ENCODE measurements around the gene RNF2. TPM values are rescaled to one million over a fixed set of nuclear protein-coding genes. Genes with fewer than 3 reads are reported as not detected.
A peak's percentile ranks its signal among the peaks of the same experiment; 100 is the strongest.
"Not testable (repeated sequence)": the region's sequence is repeated elsewhere in the genome, so short reads cannot be mapped to it uniquely, and the experiment has no call there.

Gene RNF2
- 18.7 and 24.1 TPM in 2 replicates for total RNA-seq (2014; rRNA removed; shearing (Covaris generic))
- polyA plus RNA-seq (2015; cell fraction: cytosol; rRNA removed): 17.0 and 20.7 TPM in 2 replicates
- 10.7 and 11.5 TPM in 2 replicates for polyA plus RNA-seq (2015; cell fraction: nucleus; rRNA removed)

DNA sequence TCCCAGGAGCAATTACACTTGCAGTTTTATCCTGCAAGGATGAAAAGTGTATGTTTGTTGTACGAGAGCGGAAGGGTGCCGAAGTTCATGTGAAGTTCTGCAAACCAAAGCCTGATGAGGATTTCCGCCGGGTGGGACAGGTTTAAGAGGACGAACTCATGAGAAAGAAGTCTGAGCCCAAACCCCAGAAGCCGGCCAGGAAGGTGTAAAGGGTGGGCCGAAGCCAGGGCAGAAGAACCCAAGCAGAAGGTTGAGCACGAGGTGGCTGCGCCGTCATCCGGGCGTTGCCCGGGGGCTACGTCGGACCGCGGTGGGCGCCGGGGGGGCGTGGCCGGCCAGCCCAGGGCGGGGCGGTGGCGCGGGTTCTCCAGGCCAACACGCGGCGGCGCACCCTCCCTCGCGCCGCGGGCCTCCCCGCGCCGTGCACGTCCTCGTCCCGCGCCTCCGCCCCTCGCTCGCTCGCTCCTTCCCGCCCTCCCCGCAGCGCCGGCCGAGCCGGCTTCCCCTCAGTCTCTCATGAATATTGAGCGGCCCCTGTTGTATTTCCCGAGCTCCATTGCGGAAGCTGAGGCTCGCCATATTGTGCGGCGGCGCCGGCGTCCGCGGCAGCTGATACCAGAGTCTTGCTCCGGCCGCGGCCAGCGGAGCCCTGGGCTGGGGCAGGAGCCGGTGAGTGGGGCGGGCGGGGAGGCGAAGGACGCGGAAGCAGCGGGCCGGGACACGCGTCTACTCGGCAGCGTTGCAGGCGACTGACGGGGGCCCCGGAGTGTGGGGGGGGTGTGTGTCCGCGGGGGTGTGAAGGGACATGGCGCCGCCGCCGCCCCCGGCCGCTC, at the start of gene RNF2:
Gene RNF2, plus strand, starts transcription at position 578 of the 833 bp plus-strand sequence. CDS start 41,996 bp downstream, outside the sequence.
- peak; percentile 69 for DNase-seq (ENCODE audit: low read depth)

DNA sequence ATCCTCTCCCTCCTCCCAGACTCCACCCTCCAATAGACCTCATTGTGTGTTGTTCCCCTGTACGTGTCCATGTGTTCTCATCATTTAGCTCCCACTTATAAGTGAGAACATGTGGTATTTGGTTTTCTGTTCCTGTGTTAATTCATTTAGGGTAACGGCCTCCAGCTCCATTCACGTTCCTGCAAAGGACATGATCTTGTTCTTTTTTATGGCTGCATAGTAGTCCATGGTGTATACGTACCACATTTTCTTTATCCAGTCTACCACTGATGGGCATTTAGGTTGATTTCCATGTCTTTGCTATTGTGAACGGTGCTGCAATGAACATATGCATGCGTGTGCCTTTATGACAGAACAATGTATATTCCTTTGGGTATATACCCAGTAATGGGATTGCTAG, 45.4 kb upstream of the RNF2 start:
- not testable (repeated sequence) for DNase-seq (ENCODE audit: low read depth)

DNA sequence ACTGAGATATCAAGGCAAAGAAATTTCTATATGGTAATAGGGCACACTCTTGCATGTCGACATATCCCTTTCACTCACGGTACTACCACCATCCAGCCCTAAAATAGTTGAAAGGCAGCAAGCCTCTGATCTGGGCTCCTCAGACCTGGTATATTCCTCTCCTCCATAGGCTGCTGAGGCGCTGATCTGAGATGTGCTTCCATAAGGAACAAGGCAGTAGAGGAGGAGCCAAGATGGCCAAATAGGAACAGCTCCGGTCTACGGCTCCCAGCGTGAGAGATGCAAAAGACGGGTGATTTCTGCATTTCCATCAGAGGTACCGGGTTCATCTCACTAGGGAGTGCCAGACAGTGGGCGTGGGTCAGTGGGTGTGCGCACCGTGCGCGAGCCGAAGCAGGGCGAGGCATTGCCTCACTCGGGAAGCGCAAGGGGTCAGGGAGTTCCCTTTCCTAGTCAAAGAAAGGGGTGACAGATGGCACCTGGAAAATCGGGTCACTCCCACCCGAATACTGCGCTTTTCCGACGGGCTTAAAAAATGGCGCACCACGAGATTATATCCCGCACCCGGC, 44.0 kb upstream of the RNF2 start:
- not testable (repeated sequence) for DNase-seq (ENCODE audit: low read depth)

DNA sequence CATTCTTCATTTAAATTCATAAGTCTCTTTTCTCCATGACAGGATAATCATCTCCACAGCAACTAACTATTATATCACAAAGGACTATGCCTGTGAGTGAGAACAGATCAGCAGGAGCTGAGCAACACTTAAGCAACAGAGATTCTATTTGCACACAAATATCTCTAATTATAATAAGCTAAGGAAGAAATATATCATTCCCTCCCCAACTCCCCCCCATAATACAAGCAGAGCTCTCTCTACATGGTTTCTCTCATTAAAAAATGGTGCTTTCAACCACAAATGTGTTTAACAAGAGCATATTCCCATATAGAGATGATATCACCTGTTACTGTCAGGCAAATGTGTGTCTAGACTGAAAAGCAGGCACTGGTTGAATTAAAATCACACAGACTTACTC, 36.5 kb upstream of the RNF2 start:
- no peak for DNase-seq (ENCODE audit: low read depth)

DNA sequence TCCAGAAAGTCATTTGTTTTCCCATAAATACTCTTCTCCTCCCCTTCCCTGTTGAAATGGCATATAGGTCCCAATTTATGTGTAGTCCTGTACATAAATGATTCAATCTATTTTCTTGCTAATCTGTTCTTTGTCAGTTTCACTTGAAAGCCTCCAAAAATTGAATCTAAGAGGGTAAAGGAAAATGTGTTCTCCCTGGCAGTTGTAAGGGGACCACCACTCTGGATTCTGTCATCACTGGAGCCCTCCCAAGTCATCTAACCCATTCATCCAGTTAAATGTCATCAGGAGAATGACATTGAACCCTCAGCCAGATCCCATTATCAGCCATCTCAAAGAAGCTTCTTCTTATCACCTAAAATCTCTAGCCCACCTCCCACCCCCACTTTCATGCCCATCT, 35.0 kb upstream of the RNF2 start:
- no peak for DNase-seq (ENCODE audit: low read depth)

DNA sequence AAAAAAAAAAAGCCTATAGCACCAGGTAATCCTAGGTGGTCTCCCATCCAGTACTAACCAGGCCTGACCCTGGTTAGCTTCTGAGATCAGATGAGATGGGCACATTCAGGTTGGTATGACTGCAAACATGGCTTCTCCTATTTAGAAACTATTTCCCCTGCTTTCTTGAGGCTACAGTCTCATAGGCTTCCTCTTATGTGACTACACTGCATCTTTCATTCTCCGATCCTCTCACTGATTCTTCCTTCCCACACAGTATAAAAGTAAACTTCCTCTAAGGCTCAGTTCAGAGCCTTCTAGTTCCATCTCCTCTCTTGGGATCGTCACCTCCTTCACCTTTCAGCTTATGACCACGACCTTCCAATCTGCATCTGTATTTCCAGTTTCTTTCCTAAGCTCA, 30.4 kb upstream of the RNF2 start:
- no peak for DNase-seq (ENCODE audit: low read depth)

DNA sequence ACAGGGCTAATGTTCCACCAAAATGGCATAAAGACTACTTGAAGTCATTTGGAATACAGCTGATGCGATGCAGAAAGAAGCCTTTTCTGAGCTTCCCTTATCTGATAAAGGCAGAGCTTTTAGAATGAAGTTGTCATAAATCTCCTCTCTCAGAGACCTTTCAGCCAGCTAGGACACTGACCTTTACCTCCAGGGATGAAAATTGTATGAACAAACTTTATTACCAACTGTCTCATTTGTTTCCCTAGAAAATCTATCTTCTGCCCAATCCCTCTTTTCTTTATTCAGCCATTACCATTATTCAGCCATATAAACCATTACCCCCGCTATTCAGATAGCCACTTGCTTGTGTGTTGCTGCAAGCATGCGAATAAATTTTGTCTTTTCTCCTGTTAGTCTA, 29.7 kb upstream of the RNF2 start:
- no peak for DNase-seq (ENCODE audit: low read depth)

DNA sequence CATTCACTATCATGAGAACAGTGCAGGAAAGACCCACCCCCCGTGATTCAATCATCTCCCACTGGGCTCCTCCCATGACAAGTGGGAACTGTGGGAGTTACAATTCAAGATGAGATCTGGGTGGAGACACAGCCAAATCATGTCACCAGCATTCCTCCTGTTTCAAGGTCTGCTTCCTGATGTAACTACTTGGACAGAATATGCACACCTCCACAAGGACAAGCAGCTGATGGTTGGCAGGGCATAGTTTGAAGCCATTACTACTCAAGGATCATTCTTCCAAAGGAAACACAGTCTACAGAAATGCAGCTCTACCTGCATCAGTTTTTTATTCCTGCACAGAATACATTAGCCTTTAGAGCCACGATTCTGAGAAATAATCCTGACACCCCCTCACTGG, 28.5 kb upstream of the RNF2 start:
- DNase-seq (ENCODE audit: low read depth): peak; percentile 38

DNA sequence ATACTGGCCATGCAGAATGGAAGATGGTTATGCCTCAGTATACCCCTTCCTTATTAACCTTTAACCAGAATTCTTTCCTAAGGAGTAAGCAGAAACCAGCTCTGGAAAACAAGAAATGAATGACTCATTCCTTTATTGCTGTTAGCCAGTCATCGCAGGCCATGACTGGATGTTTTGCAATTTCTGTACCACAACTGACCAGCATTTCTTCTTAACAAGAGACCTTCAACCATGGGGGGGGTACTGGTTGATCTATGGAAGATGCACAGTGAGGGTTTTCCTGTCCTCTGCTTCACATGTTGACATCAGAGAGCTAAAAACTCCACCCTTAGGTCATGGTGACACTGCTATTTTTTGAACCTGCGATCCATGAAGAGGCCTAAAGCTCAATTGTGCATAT, 28.0 kb upstream of the RNF2 start:
- DNase-seq (ENCODE audit: low read depth): peak; percentile 90

DNA sequence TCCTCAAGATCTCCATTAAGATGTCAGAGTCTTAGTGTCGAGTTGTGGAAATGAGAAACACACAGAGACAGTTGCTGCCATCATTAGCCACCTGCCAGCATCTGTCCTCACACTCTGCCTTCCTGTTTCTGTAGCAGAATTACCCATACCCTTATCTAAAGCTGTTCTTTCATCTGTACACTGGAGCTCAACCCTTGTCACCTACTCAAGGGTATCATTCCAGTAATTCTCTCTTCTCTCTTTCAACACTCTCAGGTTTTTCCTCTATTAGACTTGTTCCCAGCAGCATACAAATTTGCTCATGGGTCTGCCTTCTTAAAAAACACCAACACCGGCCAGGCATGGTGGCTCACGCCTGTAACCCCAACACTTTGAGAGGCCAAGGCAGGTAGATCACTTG, 27.4 kb upstream of the RNF2 start:
- DNase-seq (ENCODE audit: low read depth): no peak

DNA sequence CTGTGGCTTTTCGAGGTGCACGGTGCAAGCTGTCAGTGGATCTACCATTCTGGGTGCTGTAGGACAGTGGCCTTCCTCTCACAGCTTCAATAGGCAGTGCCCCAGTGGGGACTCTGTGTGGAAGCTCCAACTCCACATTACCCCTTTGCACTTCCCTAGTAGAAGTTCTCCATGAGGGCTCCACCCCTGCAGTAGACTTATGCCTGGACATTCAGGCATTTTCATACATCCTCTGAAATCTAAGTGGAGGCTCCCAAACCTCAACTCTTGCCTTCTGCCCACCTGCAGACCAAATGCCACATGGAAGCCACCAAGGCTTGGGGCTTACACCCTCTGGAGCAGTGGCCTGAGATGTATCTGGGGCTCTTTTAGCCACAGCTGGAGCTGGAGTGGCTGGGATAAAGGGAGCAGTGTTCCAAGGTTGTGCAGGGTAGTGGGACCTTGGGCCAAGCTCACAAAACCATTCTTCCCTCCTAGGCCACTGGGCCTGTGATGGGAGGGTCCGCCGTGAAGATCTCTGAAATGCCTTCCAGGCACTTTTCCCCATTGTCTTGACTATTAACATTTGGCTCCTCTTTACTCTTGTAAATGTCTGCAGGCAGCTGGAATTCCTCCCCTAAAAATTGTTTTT, 18.0 kb upstream of the RNF2 start:
- no peak for DNase-seq (ENCODE audit: low read depth)

DNA sequence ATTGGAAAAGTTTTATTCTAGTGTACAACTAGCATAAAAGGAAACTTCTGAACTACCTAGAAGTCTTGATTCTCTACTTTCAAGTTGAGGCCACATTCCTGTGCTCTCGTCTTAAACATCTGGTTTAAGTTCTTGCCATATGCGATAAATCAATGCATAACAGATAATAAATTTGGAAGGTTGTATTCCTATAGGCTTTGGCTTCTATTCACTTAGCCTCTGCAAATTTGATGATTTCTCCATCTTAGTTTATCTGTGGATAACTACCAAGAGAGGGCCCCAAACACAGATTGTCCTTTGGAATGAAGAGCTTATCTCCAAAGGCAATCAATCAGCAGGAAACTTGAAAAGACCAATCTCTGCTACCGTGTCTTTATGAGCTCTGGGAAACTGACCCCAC, 11.7 kb upstream of the RNF2 start:
- no peak for DNase-seq (ENCODE audit: low read depth)

DNA sequence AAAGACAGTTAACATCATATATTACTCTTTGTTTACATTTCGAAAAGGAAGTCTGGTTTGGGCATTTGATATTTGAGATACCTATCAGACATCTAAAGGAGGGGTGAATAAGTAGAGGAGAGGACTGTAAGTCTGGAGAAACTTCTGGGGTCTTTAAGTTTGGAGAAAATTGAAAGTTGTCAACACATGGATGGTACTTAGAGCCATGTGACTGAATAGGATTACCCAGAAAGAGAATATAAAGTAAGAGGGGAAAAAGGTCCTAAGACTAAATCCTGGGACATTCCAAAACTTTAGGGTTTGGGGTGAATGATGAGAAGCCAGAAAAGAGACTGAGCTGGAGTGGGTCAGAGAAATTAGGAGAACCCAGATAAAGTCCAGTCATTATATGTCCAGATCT, 10.1 kb upstream of the RNF2 start:
- no peak for DNase-seq (ENCODE audit: low read depth)

DNA sequence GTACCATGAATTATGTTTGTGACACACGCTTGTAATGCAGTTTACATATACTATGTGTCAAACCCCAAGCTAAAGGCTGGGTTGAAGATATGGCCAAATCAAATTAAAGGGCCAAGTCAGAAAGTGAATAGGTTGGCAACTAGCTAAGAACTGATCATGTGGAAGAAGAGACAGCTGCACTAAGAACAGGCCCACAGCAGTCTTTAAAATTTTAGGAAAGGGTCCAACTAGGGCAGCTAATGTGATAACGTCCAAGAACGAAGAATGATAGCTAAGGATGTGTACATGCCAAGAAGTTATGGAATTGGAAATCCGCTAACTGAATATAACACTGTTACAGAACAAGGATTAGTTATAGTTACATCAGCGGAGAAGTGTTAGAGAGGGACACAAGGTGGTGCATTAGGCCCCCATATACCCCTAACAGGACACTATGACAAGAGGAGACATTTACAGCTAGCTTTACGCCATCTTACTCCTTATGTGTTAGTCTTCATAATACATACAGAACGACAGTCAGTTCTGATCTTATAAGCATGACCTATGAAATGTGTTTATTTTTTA, 6.5 kb upstream of the RNF2 start:
- no peak for DNase-seq (ENCODE audit: low read depth)

DNA sequence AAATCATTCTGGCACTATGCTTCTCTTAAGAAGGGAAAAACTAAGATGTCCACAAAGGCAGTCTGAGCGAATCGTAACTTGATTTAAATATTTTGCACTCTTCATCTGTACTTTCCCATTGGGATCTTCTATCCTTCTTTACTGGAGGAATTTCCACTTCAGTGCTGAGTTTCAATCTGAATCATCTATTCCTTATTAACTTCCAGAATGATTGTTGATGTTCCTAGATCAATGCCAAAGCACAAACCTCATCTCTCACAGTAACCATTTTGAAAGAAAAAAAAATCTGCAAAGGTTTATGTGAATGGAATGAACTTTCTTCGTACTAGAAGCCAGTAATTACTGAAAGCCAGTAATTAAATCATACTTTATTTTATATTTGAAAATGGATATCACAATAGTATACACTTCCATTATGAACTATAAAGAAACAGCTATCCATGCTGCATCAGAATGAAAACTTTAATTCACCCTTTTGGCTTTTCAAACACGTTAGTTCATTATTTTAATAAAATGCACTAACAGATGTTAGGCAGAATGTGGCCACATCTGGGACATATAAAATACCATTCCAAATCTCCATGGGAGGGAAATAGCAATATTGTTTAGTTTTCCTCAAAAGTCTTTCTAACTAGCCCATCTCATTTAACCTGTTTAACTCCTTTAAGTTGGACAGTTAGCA, 5.5 kb upstream of the RNF2 start:
- no peak for DNase-seq (ENCODE audit: low read depth)

DNA sequence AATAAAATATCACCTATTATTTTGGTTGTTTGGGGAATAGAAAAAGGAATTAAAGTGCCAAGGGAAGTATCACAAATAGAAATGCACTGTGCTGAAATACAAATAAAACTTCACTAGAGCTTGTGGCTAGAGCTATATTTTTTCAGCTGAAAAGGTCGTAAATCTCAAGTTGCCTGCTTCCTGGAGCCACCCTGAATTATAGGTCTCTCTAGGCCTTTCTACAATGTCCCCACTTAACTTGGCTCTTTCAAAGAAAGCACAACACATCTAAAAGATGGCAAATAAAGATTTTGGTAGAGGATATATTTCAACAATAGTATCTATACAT, 5.0 kb upstream of the RNF2 start:
- no peak for DNase-seq (ENCODE audit: low read depth)

DNA sequence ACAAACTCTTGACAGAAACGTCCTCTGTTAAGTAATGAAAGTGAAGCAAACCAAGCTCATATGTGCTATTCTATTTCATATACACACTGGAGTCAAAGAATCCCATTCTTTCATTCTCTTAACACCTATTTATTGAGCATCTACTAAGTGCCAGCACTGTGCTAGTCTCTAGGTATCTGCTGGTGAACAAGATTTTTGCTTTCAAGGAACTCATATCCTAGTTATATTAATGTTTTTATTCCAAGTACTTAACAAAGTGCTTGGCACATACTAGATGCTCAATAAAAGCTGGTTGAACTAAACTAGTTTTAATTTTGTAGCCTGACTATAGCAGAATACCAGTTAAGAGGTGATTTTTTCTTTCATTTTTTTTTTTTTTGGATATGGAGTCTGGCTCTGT, 3.6 kb upstream of the RNF2 start:
- no peak for DNase-seq (ENCODE audit: low read depth)

DNA sequence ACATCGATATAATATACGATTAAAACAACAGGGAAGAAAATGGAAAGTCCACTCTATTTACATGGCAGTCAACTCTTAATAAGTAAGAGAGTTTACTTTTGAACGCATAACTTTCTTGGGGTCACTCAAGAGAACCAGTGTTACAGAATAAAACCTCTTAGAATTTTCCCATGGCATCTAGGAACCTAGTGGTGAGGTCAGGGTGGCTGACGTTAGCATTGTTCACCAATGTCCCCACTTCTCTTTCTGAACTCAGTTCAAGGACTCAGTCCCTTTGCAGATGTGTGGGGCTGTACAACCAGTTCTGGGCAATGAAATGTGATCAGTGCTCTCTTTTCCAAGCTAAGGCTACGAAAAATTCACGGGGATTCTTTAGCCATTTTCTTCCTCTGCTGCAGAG, 2.6 kb upstream of the RNF2 start:
- no peak for DNase-seq (ENCODE audit: low read depth)

DNA sequence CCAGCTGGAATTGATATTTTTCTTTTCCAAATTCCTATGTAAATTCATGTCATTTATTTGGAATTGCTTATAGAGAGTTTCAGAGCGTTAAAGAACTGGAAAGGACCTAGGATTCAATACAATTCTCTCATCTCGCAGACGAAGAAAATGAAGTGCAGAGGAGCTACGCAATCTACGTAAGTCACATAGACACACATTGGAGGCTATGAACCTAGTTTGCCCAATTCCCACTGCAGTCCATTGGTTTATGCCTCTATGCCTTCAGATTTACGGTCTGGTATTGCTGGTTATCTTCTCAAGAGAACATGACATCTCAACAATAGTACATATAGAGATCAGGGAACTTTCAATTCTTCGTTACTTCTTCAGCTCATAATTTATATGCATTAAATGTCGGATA, 971 bp upstream of the RNF2 start:
- DNase-seq (ENCODE audit: low read depth): no peak

DNA sequence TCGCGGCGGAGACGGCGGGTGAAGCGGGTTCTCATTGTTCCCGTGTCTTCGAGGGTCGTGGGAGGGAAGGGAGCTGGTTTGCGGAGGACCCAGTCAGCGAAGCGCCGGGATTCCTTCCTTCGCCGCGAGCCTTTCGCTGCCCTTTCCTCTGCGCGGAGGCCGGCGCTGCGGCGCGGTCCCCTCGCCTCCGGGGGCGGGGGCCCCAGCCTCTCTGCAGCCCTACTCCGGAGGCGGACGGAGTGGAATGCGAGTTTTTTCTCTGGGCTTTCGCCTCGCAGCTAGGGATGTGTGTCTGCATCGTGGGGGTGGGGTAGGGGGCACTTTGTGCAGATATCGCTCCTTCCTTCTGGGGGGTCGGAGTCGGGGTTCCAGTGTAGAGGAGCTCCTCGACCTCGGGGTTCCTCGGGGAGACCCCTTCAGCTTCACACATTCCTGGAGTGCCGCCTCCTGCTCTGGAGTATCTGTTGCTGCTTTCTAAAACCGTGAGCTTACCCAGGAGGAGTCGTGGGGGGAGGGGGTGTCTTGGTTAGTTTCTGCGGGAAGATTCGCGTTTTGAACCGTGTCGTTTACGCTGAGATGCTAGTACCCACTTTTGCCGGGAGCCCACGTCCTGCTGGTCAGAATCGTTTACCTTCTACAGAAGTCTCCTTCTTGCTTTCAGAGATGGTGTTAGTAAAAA, 595 bp downstream of the RNF2 start:
- DNase-seq (ENCODE audit: low read depth): peak; percentile 17

DNA sequence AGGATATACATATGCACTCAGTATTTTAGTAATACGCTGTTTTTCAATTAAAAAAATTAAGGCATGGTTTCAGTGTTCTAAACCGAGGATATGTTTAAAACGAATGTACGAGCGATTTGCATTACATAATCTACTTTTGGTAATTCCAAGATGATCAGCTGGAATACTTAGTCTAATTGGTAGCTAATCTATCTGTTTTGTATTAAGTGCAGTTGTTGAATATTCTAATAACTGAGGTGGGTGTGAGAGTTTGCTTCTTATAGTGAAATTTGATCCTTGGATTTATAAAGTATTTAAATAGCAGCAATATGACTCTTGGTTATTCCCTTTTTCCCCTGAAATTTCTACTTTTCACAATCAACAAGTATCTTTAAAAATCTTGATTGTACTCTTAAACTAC, 1.3 kb downstream of the RNF2 start:
- no peak for DNase-seq (ENCODE audit: low read depth)

All from HT1080 (cell line).